ENCODE measurements around the gene UNC45A.
"Not testable (repeated sequence)": the region's sequence is repeated elsewhere in the genome, so short reads cannot be mapped to it uniquely, and the experiment has no call there.

UNC45A gene

DNA sequence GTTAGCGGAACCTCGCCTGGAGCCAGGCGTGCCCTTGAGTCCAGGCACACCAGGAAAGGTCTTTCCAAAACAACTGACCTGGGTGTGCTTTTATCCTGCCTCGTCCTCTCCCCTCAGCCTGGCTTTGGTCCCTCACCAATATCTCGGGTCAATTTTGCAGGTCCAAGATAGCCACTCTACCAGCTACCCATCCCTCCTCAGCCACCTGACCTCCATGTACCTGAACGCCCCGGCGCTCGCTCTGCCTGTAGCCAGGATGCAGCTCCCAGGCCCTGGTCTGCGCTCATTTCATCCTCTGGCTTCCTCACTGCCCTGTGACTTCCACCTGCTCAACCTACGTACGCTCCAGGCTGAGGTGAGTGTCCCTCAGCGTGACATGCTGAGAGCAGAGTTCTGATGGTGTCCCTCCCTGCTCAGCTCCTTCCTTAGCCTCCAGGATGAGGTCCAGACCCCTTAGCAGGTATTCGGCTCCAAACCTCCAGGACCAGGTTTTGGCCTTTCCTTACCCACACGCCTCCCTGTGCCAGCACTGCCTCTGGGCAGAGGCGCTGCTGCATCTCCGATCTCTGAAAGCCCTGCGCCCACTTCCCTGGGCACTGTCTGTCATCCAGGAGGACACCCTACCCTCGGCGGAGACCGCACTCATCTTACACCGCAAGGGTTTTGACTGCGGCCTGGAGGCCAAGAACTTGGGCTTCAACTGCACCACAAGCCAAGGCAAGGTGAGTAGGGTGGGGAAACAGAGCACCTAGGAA is 16.9 kb upstream of the UNC45A start:
- no peak for DNase-seq

GRCh38 chr15:90918835-90919234 is 16.2 kb upstream of the UNC45A start:
- no peak for DNase-seq

- no peak for DNase-seq
Observed at GRCh38 chr15:90921887-90922286, 13.2 kb upstream of the UNC45A start.

GRCh38 chr15:90922712-90923322 is 12.3 kb upstream of the UNC45A start:
- DNase-seq, result not testable (repeated sequence)

GRCh38 chr15:90924375-90924774 is 10.7 kb upstream of the UNC45A start:
- no peak for DNase-seq

- not testable (repeated sequence) for DNase-seq
Observed at GRCh38 chr15:90926766-90927165, 8.3 kb upstream of the UNC45A start.

GRCh38 chr15:90928106-90928505 is 7.0 kb upstream of the UNC45A start:
- DNase-seq, result not testable (repeated sequence)

DNA sequence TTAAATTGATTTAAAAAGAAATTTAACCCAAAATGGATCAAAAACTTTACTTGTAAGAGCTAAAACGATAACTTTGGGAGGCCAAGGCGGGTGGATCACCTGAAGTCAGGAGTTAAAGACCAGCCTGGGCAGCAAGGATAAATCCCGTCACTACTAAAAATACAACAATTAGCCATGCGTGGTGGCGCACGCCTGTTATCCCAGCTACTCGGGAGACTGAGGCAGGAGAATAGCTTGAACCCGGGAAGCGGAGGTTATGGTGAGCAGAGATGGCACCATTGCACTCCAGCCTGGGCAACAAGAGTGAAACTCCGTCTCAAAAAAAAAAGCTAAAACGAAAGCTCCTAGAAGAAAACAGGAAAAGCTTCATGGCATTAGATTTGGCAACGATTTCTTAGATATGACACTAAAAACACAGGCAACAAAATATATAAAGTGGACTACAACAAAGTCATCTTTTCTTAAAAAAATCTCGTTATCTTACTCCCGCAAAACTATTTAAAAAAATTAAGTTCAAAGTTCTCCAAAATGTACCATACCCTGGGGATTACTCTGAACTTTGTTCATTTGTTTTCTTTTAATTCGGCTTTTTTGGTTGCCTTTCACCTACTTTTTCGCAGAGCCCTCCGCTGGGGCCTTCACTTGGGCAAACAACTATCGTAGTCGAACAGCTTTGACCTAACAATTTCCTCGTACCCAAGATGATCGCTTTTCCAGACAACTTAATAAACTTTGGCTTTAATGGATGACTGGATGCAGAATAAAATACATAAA is 5.7 kb upstream of the UNC45A start:
- DNase-seq, result no peak

- no peak for DNase-seq
Observed at GRCh38 chr15:90930861-90931574, 4.1 kb upstream of the UNC45A start.

- no peak for DNase-seq
Observed at GRCh38 chr15:90931575-90931827, 3.6 kb upstream of the UNC45A start.

- DNase-seq, result peak; percentile 75
Observed at GRCh38 chr15:90931828-90932659, 3.0 kb upstream of the UNC45A start, which contains the start of gene HDDC3. Gene HDDC3, minus strand, starts transcription at chr15:90932549. Its CDS starts 9 bp downstream, at chr15:90932540.

DNA sequence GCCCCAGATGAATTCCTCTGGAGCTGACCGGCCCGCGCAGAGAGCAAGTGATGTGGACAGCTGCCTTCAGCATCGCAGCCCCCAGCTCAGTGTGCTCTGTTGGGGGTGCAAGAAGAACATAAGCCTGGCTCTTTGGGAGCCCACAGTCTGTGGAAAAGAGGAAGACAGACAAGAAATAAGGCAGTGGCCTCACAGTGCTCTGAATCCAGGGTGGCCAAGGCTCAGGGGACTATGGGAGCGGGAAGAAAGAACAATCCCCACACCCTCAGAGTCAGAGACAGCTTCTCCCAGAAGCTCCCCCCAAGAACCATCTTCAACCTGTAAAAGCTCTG is 2.5 kb upstream of the UNC45A start:
- no peak for DNase-seq

DNA sequence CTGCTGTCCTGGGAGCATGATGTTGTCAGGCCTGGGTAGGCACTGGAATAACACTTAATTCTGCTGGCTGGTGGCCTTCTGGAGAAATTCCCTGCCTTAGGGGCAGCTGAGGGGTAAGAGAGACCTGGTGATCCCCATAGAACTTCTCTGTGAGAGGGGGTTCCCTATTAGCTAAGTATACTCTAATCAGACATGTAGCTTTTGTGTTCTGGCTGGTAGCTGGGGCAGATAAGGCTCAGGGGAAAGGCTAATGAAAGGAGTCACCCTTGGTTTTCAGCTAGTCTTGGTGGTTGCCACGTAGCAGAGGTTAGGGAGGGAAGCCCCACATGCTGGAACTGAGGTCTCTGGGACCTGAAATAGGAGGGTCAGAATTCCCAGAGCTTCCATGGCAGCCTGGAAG is 1.8 kb upstream of the UNC45A start:
- DNase-seq, result no peak

DNA sequence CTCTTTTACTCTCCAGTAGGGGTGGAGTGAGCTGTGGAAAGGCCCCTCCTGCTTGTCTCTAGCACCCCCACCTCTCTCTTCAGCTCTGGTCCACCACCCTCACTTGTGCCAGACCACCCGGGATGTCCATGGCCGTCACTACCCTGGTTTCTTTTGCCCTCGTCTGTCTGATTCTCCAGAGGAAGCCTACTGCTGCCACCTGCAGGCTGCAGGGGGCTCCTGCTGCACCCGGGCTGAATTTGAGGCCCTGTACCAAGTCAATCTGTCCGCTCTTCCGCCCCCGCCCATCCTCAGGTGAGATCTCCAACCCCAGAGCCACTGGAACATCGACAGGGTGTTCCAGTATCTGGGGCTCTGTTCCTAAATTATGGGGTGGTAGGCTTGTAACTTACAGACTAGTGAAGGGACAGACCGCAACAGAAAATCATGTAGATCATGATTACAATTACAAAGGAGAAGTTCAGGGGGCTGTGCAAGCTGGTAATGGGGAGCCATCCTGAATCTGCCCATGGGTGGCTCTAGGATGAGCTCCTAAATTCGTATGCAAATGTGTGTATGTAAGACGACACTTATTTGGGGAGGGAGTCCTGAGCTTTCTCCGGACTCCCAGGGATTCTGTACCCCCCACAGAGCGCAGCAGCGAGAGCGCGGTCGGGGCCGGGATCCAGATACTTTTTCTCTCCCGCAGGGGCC is 683 bp upstream of the UNC45A start:
- DNase-seq, result peak; percentile 30

DNA sequence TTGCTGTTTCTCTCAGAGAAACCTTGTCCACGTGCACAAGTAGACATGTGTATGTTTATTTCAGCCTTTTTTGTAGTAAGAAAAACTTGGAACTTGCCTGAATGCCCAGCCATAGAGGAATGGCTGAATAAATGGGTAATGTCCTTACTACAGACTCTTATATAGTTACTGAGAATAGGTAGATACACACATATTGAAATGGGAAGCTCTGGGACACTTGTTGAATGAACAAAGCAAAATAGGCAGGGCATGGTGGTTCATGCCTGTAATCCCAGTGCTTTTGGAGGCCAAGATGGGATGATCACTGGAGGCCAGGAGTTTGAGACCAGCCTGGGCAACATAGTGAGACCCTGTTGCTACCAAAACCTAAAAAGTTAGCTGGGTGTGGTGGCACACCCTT is 1.7 kb downstream of the UNC45A start:
- no peak for DNase-seq

GRCh38 chr15:90938261-90938660 is 3.2 kb downstream of the UNC45A start:
- no peak for DNase-seq

- DNase-seq, result no peak
Observed at GRCh38 chr15:90939756-90940155, 4.7 kb downstream of the UNC45A start.

GRCh38 chr15:90941038-90941437 is 6.0 kb downstream of the UNC45A start:
- DNase-seq, result no peak

- DNase-seq, result no peak
Observed at GRCh38 chr15:90942354-90943120, 7.5 kb downstream of the UNC45A start.

GRCh38 chr15:90945091-90945490 is 10.0 kb downstream of the UNC45A start:
- DNase-seq, result no peak

DNA sequence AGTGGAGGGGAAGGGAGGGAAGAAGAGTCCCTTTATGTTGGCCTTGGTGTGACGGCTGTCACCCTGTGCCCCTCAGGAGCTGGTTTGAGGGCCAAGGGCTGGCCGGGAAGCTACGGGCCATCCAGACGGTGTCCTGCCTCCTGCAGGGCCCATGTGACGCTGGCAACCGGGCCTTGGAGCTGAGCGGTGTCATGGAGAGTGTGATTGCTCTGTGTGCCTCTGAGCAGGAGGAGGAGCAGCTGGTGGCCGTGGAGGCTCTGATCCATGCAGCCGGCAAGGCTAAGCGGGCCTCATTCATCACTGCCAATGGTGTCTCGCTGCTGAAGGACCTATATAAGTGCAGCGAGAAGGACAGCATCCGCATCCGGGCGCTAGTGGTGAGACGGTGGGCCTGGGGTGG is 11.5 kb downstream of the UNC45A start:
- DNase-seq, result no peak

Measured in SIG-M5 (cell line).